Measurements from ENCODE around the gene SOX1. TPM values are rescaled to one million over a fixed set of nuclear protein-coding genes. Genes with fewer than 3 reads are reported as not detected.
A peak's percentile ranks its signal among the peaks of the same experiment; 100 is the strongest.

Gene SOX1
- polyA plus RNA-seq, 1 donor from 2014 or later, result 13.2 TPM

GRCh38 chr13:112073245-112074138 lies 6.5 kb downstream of the SOX1 start:
- no peaks in the 10 kb centered on the region for H3K27me3 ChIP-seq (ENCODE audit: insufficient read depth, low read depth, low read length)
- H3K9ac ChIP-seq (ENCODE audit: low read length), result peak overlapping the region; percentile 89
- TF ChIP-seq MXI1 (conservative IDR thresholded peaks at IDR 0.05; ENCODE audit: poor library complexity, severe bottlenecking) (no peak), POLR2AphosphoS5 (IDR thresholded peaks at IDR 0.05) (peak; percentile 32), EZH2 (IDR thresholded peaks at IDR 0.05; ENCODE audit: borderline replicate concordance, insufficient read depth, low read length, poor library complexity, severe bottlenecking) (no peak), RAD21 (conservative IDR thresholded peaks at IDR 0.05) (no peak)
- TF ChIP-seq, protein P1, sequence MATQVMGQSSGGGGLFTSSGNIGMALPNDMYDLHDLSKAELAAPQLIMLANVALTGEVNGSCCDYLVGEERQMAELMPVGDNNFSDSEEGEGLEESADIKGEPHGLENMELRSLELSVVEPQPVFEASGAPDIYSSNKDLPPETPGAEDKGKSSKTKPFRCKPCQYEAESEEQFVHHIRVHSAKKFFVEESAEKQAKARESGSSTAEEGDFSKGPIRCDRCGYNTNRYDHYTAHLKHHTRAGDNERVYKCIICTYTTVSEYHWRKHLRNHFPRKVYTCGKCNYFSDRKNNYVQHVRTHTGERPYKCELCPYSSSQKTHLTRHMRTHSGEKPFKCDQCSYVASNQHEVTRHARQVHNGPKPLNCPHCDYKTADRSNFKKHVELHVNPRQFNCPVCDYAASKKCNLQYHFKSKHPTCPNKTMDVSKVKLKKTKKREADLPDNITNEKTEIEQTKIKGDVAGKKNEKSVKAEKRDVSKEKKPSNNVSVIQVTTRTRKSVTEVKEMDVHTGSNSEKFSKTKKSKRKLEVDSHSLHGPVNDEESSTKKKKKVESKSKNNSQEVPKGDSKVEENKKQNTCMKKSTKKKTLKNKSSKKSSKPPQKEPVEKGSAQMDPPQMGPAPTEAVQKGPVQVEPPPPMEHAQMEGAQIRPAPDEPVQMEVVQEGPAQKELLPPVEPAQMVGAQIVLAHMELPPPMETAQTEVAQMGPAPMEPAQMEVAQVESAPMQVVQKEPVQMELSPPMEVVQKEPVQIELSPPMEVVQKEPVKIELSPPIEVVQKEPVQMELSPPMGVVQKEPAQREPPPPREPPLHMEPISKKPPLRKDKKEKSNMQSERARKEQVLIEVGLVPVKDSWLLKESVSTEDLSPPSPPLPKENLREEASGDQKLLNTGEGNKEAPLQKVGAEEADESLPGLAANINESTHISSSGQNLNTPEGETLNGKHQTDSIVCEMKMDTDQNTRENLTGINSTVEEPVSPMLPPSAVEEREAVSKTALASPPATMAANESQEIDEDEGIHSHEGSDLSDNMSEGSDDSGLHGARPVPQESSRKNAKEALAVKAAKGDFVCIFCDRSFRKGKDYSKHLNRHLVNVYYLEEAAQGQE (IDR thresholded peaks at IDR 0.05; ENCODE audit: borderline replicate concordance), result no peak
- H3K4me2 ChIP-seq (ENCODE audit: low read length), result peak overlapping the region; percentile 90
- H3K4me3 ChIP-seq (ENCODE audit: low read length), result peak overlapping the region; percentile 76
- no peaks in the 10 kb centered on the region for H3K36me3 ChIP-seq (ENCODE audit: insufficient read depth, low read length)
- no peaks in the 10 kb centered on the region for H3F3A ChIP-seq (ENCODE audit: insufficient read depth, low read length, poor library complexity, severe bottlenecking)
- H4K20me1 ChIP-seq (ENCODE audit: insufficient read depth), result no peaks in the 10 kb centered on the region
- H3K9me3 ChIP-seq (ENCODE audit: low read length), result no peaks in the 10 kb centered on the region
- no peak overlapping the region for H2AFZ ChIP-seq (ENCODE audit: low read depth, low read length)
- no peaks in the 10 kb centered on the region for H3K9me2 ChIP-seq (ENCODE audit: insufficient read depth, low read length)
- peak overlapping the region; percentile 86 for H3K27ac ChIP-seq (ENCODE audit: low read length)
- peaks cover 91% of the 10 kb centered on the region for H3K79me2 ChIP-seq (replicated peaks; ENCODE audit: insufficient read depth, low read length)

DNA sequence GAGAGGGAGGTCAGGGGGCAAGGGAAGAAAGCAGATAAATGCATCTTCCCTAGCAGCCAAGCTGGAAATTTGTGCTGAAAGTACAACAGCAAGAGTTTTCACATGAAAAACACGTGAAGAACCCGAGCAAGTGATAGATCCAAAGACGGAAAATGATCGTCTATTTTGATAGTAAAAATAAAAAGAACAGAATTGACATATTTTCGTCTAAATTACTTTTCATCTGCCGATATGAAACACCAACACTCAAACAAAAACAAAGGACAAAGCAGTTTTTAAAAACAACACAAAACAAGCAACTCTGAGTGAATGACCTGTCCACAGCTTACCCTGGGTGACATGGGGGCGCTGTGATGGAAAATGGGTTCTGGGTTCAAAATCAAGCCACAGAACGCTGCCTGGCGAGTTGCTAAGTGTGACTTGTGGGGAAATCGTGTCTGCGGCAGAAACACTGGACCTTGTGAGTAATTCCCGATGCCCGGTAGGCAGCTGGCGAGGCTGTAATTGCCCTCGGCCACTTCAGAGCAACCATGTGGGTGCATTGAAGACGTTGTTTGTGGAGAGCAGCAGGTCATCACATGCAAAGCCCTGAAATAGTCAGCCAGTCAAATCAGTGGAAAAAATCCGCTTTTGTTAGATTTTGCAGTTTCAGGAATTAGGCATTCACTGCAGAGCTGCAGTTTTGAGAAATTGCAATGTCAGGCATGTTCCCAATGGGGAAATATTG lies 7.4 kb downstream of the SOX1 start:
- no peaks in the 10 kb centered on the region for H3K9me3 ChIP-seq (ENCODE audit: low read length)
- H3K9ac ChIP-seq (ENCODE audit: low read length), result peak overlapping the region; percentile 89
- TF ChIP-seq, protein P1 (IDR thresholded peaks at IDR 0.05; ENCODE audit: borderline replicate concordance), result no peak
- TF ChIP-seq, protein P2, sequence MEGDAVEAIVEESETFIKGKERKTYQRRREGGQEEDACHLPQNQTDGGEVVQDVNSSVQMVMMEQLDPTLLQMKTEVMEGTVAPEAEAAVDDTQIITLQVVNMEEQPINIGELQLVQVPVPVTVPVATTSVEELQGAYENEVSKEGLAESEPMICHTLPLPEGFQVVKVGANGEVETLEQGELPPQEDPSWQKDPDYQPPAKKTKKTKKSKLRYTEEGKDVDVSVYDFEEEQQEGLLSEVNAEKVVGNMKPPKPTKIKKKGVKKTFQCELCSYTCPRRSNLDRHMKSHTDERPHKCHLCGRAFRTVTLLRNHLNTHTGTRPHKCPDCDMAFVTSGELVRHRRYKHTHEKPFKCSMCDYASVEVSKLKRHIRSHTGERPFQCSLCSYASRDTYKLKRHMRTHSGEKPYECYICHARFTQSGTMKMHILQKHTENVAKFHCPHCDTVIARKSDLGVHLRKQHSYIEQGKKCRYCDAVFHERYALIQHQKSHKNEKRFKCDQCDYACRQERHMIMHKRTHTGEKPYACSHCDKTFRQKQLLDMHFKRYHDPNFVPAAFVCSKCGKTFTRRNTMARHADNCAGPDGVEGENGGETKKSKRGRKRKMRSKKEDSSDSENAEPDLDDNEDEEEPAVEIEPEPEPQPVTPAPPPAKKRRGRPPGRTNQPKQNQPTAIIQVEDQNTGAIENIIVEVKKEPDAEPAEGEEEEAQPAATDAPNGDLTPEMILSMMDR (IDR thresholded peaks at IDR 0.05; ENCODE audit: poor library complexity, severe bottlenecking), result no peak
- TF ChIP-seq EZH2 (IDR thresholded peaks at IDR 0.05; ENCODE audit: borderline replicate concordance, insufficient read depth, low read length, poor library complexity, severe bottlenecking) (no peak), SMC3 (conservative IDR thresholded peaks at IDR 0.05; ENCODE audit: poor library complexity) (no peak), TAF1 (IDR thresholded peaks at IDR 0.05; ENCODE audit: low read depth) (no peak), RAD21 (conservative IDR thresholded peaks at IDR 0.05) (no peak), EP300 (conservative IDR thresholded peaks at IDR 0.05; ENCODE audit: poor library complexity, severe bottlenecking) (no peak), MXI1 (conservative IDR thresholded peaks at IDR 0.05; ENCODE audit: poor library complexity, severe bottlenecking) (no peak), POLR2AphosphoS5 (IDR thresholded peaks at IDR 0.05) (no peak)
- H3K4me3 ChIP-seq (ENCODE audit: low read length), result peak overlapping the region; percentile 76
- no peaks in the 10 kb centered on the region for H3F3A ChIP-seq (ENCODE audit: insufficient read depth, low read length, poor library complexity, severe bottlenecking)
- no peaks in the 10 kb centered on the region for H3K9me2 ChIP-seq (ENCODE audit: insufficient read depth, low read length)
- H2AFZ ChIP-seq (ENCODE audit: low read depth, low read length), result no peak overlapping the region
- no peaks in the 10 kb centered on the region for H3K36me3 ChIP-seq (ENCODE audit: insufficient read depth, low read length)
- peaks cover 92% of the 10 kb centered on the region for H3K79me2 ChIP-seq (replicated peaks; ENCODE audit: insufficient read depth, low read length)
- H4K20me1 ChIP-seq (ENCODE audit: insufficient read depth), result no peaks in the 10 kb centered on the region
- peak overlapping the region; percentile 90 for H3K4me2 ChIP-seq (ENCODE audit: low read length)
- peak overlapping the region; percentile 86 for H3K27ac ChIP-seq (ENCODE audit: low read length)
- no peaks in the 10 kb centered on the region for H3K27me3 ChIP-seq (ENCODE audit: insufficient read depth, low read depth, low read length)
